IPS-18a (cell line): Measurements from ENCODE around the gene SLC24A3.
"Not testable (repeated sequence)": the region's sequence is repeated elsewhere in the genome, so short reads cannot be mapped to it uniquely, and the experiment has no call there.

Source experiments
- H3K27ac ChIP-seq: one replicate; pipeline ENCODE4 v1.5.1; 2013; ENCODE audit warnings: low read length
- H3K27me3 ChIP-seq: one replicate; pipeline ENCODE4 v1.6.1; 2013; ENCODE audit warnings: mild to moderate bottlenecking, low read length; ENCODE audit not compliant: control insufficient read depth, insufficient read depth
- H3K36me3 ChIP-seq: one replicate; pipeline ENCODE4 v1.6.1; 2013; ENCODE audit warnings: low read depth, low read length; ENCODE audit not compliant: control insufficient read depth
- H3K4me1 ChIP-seq: one replicate; pipeline ENCODE4 v1.6.1; 2013; ENCODE audit warnings: low read depth, low read length; ENCODE audit not compliant: control insufficient read depth
- H3K4me3 ChIP-seq: one replicate; pipeline ENCODE4 v1.5.1; 2013; ENCODE audit warnings: low read length
- H3K9ac ChIP-seq: one replicate; pipeline ENCODE4 v1.6.1; 2013; ENCODE audit warnings: mild to moderate bottlenecking, low read length, moderate library complexity
- H3K9me3 ChIP-seq: one replicate; pipeline ENCODE4 v1.6.1; 2013; ENCODE audit warnings: low read depth, low read length; ENCODE audit not compliant: control insufficient read depth

Gene SLC24A3

GRCh38 chr20:19639471-19640045, 427.1 kb downstream of the SLC24A3 start:
- H3K36me3 ChIP-seq, H3K27ac ChIP-seq, H3K27me3 ChIP-seq, H3K4me3 ChIP-seq, H3K9me3 ChIP-seq, H3K4me1 ChIP-seq, H3K9ac ChIP-seq: not testable (repeated sequence)

GRCh38 chr20:19642860-19643259, 430.4 kb downstream of the SLC24A3 start:
- no peaks in the 10 kb centered on the region for H3K9me3 ChIP-seq
- no peak overlapping the region for H3K4me3 ChIP-seq
- H3K36me3 ChIP-seq = no peaks in the 10 kb centered on the region
- H3K27me3 ChIP-seq = no peaks in the 10 kb centered on the region
- H3K27ac ChIP-seq = no peak overlapping the region
- H3K9ac ChIP-seq = no peak overlapping the region
- no peaks in the 10 kb centered on the region for H3K4me1 ChIP-seq

DNA sequence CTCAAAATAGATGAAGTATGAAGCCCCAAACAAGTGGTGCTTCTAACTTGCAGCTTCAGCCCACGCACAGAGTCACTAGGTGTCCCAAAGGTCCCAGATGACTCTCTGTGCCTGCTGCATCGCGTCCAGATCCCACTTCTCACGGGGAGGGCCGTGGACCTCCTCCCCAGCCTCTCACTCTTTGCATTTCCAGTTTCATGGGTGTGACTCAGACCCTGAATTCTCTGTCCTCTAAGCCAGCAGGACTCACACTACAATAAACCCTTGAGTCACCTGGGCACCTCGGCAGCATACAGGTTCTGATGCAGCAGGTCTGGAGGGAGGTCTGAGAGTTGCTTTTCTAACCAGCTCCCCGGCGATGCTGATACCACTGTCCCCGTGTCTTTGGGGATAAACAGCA, 431.6 kb downstream of the SLC24A3 start:
- H3K36me3 ChIP-seq = no peaks in the 10 kb centered on the region
- H3K27ac ChIP-seq = no peak overlapping the region
- H3K4me3 ChIP-seq = no peak overlapping the region
- H3K9me3 ChIP-seq = no peaks in the 10 kb centered on the region
- H3K27me3 ChIP-seq = no peaks in the 10 kb centered on the region
- no peaks in the 10 kb centered on the region for H3K4me1 ChIP-seq
- H3K9ac ChIP-seq = no peak overlapping the region

- no peak overlapping the region for H3K27ac ChIP-seq
- no peaks in the 10 kb centered on the region for H3K36me3 ChIP-seq
- H3K9me3 ChIP-seq = no peaks in the 10 kb centered on the region
- H3K27me3 ChIP-seq = no peaks in the 10 kb centered on the region
- no peak overlapping the region for H3K4me3 ChIP-seq
- no peaks in the 10 kb centered on the region for H3K4me1 ChIP-seq
- no peak overlapping the region for H3K9ac ChIP-seq
Measured at GRCh38 chr20:19646963-19647362, 434.5 kb downstream of the SLC24A3 start.

DNA sequence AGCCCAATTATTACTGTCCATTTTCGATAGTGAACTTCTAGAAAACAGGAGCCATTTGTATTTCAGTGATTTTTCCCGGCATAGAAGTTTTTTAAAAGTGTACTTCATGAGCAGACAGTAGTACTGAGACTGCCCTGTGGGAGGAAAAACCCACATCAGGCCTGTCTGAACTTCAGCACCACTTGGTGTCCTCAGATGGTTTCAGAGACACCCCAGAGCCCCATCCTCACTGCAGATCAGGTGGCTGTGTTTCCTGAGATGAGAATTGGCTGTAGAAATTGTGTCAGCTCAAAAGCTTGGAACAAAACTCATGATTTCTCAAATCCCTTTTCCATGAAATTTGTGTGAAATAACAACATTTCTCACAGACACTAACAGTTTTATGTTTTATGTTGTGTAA, 435.6 kb downstream of the SLC24A3 start:
- Histone ChIP-seq H3K36me3 (no peaks in the 10 kb centered on the region), H3K9ac (no peak overlapping the region), H3K27ac (no peak overlapping the region), H3K27me3 (no peaks in the 10 kb centered on the region), H3K9me3 (no peaks in the 10 kb centered on the region), H3K4me1 (no peaks in the 10 kb centered on the region), H3K4me3 (no peak overlapping the region)

- Histone ChIP-seq H3K9ac (no peak overlapping the region), H3K27me3 (no peaks in the 10 kb centered on the region), H3K4me3 (no peak overlapping the region), H3K27ac (no peak overlapping the region), H3K4me1 (no peaks in the 10 kb centered on the region), H3K36me3 (no peaks in the 10 kb centered on the region), H3K9me3 (no peaks in the 10 kb centered on the region)
Measured at GRCh38 chr20:19649041-19649440, 436.6 kb downstream of the SLC24A3 start.

DNA sequence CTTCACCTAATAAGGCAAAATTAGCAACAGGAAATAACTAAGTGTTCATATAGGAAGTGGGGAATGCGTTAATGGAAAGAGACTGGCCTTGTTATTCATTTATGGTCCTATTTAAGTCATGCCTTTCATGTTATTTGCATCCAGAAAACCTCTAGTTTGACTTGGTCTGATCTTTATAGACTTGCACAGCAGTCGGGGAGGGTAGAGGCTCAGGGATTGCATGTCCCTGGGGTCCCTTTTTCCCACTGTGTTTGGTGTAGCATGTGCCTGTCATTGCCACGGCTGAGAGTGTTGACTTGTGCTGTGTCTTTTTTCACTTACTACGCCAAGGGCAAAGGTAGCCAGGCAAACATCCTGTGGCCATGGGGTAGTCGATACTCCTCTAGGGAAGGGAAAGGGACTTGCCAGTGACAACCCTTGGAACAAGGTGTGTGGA, 440.2 kb downstream of the SLC24A3 start:
- Histone ChIP-seq H3K36me3 (no peaks in the 10 kb centered on the region), H3K9ac (no peak overlapping the region), H3K4me3 (no peak overlapping the region), H3K27ac (no peak overlapping the region), H3K9me3 (no peaks in the 10 kb centered on the region), H3K27me3 (no peaks in the 10 kb centered on the region), H3K4me1 (no peaks in the 10 kb centered on the region)

- no peak overlapping the region for H3K4me3 ChIP-seq
- no peaks in the 10 kb centered on the region for H3K4me1 ChIP-seq
- H3K27me3 ChIP-seq = no peaks in the 10 kb centered on the region
- no peak overlapping the region for H3K9ac ChIP-seq
- H3K27ac ChIP-seq = no peak overlapping the region
- H3K9me3 ChIP-seq = no peaks in the 10 kb centered on the region
- no peaks in the 10 kb centered on the region for H3K36me3 ChIP-seq
Measured at GRCh38 chr20:19653327-19653726, 440.9 kb downstream of the SLC24A3 start.

DNA sequence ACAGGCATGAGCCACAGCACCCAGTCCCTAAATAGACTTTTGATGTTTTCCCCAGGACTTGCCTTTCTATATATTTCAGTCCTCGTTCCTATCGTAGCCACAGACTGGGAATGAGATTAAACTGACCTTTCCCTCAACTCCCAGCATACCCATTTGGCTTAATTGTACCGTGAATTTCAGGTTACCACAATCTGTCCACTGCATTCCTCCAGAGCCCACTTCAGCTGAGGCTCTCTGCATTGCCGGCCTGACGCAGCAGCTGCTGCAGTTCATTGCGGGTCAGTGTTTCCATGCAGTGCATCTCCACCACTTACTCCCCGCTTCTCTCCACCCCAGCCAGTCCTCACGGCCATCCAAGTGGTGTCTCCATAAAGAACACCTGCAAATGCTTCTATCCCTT, 442.5 kb downstream of the SLC24A3 start:
- no peak overlapping the region for H3K4me3 ChIP-seq
- no peaks in the 10 kb centered on the region for H3K27me3 ChIP-seq
- H3K27ac ChIP-seq = no peak overlapping the region
- no peak overlapping the region for H3K9ac ChIP-seq
- H3K9me3 ChIP-seq = no peaks in the 10 kb centered on the region
- no peaks in the 10 kb centered on the region for H3K4me1 ChIP-seq
- H3K36me3 ChIP-seq = no peaks in the 10 kb centered on the region

DNA sequence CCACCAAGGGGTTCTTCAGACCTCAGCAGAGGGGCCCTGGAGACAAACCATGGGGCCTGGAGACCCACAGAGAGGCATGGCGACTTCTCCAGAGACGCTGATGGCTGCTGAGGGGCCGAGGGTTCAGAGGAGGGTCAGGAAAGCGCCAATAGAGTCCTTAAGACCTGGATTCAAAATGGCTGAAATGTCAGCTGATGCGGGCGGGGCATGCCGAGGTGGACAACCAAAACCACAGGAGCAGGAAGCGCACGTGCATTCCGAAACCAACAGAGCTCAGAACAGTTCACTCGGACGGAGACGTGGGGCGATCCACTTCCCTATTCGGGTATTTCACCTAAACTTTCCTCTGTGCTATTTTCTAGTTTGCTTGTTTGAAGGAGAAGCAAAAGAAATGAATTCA, 445.7 kb downstream of the SLC24A3 start:
- Histone ChIP-seq H3K9ac (no peak overlapping the region), H3K36me3 (no peaks in the 10 kb centered on the region), H3K4me1 (peaks cover 7% of the 10 kb centered on the region), H3K9me3 (no peaks in the 10 kb centered on the region), H3K27me3 (no peaks in the 10 kb centered on the region), H3K27ac (no peak overlapping the region), H3K4me3 (no peak overlapping the region)

- Histone ChIP-seq H3K4me3 (no peak overlapping the region), H3K9me3 (no peaks in the 10 kb centered on the region), H3K27ac (no peak overlapping the region), H3K27me3 (no peaks in the 10 kb centered on the region), H3K9ac (no peak overlapping the region), H3K36me3 (no peaks in the 10 kb centered on the region), H3K4me1 (peaks cover 7% of the 10 kb centered on the region)
Measured at GRCh38 chr20:19659448-19659847, 447.0 kb downstream of the SLC24A3 start.

GRCh38 chr20:19660808-19661378, 448.5 kb downstream of the SLC24A3 start:
- no peaks in the 10 kb centered on the region for H3K27me3 ChIP-seq
- H3K9ac ChIP-seq = no peak overlapping the region

More at GRCh38 chr20:19660808-19661378, 448.5 kb downstream of the SLC24A3 start:
- Histone ChIP-seq H3K36me3 (no peaks in the 10 kb centered on the region), H3K27ac (no peak overlapping the region), H3K4me3 (no peak overlapping the region), H3K9me3 (no peaks in the 10 kb centered on the region), H3K4me1 (peaks cover 7% of the 10 kb centered on the region)
